C4-2B (cell line): ENCODE measurements around the gene ZNF598.

ENCODE experiments used
- H3K27ac ChIP-seq: fragments of 450-650 bp; 2 replicates; pipeline ENCODE4 v1.5.1; 2017
- CTCF ChIP-seq: fragments of 450-650 bp; conservative IDR thresholded peaks from 2 replicates; pipeline ENCODE4 v1.5.1; 2017; ENCODE audit warnings: mild to moderate bottlenecking
- ZFX ChIP-seq: fragments of 450-650 bp; IDR thresholded peaks from 2 replicates; pipeline ENCODE4 v1.6.1; 2017

The ZNF598 gene

DNA sequence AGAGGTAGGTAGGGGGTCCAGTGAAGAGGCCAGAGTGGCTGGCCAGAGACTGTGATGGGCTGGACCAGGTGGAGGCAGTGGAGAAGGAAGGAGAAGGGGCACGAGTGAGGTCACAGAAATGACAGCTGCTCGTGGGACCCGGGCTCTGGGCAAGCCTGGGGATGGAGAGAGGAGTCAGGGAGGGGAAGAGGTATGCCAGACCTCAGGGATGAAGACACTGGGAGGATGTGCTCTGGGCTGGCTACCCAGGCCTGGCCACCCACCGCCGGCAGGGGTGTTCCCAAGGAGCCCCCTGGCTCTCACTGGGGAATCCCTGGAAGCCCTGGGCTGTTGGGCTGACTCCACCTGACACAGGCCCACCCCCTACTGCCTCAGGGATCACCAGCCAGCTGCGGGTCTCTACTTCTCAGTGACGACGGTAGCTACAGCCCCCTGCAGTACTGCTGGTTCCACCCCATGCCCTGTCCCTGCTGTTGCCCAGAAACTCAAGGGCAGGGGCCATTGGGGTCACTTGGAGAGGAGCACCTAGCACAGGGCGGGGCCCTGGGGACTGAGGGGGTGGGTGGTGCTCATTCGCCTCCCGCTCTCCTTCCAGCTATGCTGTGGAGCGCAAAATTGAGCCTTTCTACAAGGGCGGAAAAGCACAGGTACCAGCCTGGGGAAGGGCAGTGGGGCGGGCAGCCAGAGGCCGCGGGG is 36.0 kb downstream of the ZNF598 start:
- H3K27ac ChIP-seq, result no peak overlapping the region; the same call in 1 of the 2 replicates
- TF ChIP-seq ZFX (no peak), CTCF (no peak)

DNA sequence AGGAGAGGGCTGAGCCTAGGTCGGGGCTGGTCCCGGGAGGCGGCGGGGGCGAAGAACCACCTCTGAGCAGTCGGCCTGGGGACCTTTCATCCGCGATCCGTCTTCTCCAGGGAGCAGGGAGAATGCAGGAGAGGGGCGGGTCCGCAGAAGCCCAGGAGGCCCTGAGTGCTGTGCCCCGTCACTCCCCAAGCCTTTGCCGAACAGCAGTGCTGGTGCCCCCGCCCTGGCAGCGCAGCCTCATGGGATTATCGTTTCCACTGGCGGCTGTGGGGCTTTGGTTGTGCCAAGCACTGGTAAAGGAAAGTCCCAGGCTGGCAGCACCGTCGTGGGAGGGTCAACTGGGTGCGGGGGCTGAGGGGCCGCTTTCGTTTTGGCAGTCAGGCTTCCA is 37.1 kb downstream of the ZNF598 start:
- TF ChIP-seq CTCF (no peak), ZFX (no peak)
- peak overlapping the region; percentile 89 for H3K27ac ChIP-seq

DNA sequence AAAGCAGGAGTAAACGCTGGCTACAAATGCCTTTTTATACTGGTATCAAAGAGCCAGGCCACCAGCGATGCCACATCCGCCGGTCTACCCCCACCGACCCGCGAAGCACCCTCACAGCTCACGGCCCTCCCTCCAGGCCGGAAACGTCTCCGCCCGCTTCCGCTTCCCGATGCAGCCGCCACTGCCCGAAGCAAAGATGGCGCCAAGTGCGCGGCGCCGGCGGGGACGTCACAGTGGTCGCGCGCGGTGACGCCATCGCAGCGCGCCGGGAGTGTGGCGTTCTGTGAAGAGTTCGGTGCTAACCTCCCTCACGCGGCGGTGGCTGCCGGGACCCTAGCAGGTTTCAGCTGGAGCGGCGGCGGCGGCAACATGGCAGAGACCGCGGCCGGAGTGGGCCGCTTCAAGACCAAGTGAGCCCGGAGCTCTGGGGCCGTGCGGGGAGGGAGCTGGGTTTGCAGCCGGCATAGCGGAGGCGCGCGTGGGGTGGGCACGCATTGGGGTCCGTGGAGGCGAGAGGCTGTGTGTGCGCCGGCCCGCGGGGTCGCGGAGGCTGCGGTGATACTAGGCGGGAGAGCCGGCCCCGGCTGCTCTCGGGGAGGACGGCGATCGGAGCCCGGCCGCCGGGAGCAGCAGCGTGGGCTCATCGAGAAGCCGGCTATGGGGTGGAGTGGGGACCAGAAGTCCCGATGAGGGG is 37.7 kb downstream of the ZNF598 start, which contains the start of gene TBL3:
TBL3 (plus strand) TSS at position 258 of the 694 bp plus-strand sequence; CDS start at position 370, 112 bp downstream.
- peak within 1 kb of the TSS; percentile 89 for H3K27ac ChIP-seq
- peak; percentile 22; the same call in 1 of the 2 replicates for TF ChIP-seq ZFX
- TF ChIP-seq CTCF, result no peak

- TF ChIP-seq CTCF, result no peak
- no peak for TF ChIP-seq ZFX
- H3K27ac ChIP-seq, result no peak overlapping the region
Measured at GRCh38 chr16:1968146-1968953, 41.3 kb downstream of the ZNF598 start.

- H3K27ac ChIP-seq, result peak within 1 kb of the TSS; percentile 97
- TF ChIP-seq CTCF (no peak), ZFX (no peak)
Measured at GRCh38 chr16:1966460-1966859, 43.2 kb downstream of the ZNF598 start, which contains the start of gene RNF151. TSS of gene RNF151 (plus strand) at chr16:1966856. CDS start at chr16:1966882, 26 bp downstream.

DNA sequence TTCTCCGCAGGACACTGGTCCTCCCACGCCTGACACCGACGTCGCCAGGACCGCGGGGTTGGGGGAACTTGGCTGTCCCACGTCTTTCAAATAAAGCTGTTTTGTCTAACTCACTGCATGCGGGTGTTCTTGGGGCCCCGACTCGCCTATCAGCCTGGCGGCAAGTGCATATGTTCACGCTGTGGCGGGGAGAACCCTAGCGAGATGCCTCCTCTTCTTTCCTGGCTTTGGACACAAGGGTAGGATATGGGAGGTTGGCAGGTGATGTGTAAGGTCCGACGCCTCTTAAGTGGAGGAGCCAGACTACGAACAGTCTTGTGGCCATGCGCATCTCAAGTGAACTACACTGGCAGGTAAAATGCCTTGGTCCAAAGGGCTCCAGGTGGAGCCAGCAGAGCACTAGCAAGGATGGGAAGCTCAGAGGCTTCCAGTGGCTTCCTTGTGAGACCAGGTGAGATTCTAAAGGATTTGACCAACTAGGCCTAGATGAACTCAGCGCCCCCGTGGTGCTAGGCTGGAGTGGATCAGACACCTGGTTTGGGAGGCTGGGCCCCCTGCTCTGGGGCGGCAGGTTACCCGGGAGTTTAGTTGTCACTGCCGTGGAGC is 44.1 kb downstream of the ZNF598 start:
- H3K27ac ChIP-seq, result peak overlapping the region; percentile 97
- TF ChIP-seq CTCF (no peak), ZFX (no peak)
